CD4-positive, alpha-beta T cell (primary cell): ENCODE measurements around the gene FEZ2. TPM values are rescaled to one million over a fixed set of nuclear protein-coding genes. Genes with fewer than 3 reads are reported as not detected.

Experiments
- ATAC-seq: fragments of 200-7000 bp; cut with Tn5 transposase; one replicate; pipeline ENCODE4 v1.10.0; 2022; ENCODE audit warnings: mild to moderate bottlenecking; ENCODE audit not compliant: poor library complexity
- CTCF ChIA-PET: fragments of 350-600 bp; sonication (Branson Sonifier 250); formaldehyde crosslinking; loops from one replicate; lab custom pipeline; 2021; ENCODE audit warnings: antibody characterized with exemption, inconsistent platforms; lab: Charles Lee
- POLR2A ChIA-PET: fragments of 350-600 bp; sonication (Branson Sonifier 250); formaldehyde crosslinking; loops from one replicate; lab custom pipeline; 2021; ENCODE audit warnings: antibody characterized with exemption, inconsistent platforms; lab: Charles Lee
- DNase-seq, 14 experiments: peaks; one replicate each; pipeline ENCODE4 v3.0.0-alpha.2; 2013 to 2020; ENCODE audit warnings: mixed read lengths in 2 of 14
- H3K27ac ChIP-seq, 2 donors: one replicate each; pipeline versions ENCODE4 v1.5.1 to v1.7.0; 2013; ENCODE audit warnings: low read length in 2 of 2, low read depth in 1 of 2, mild to moderate bottlenecking in 1 of 2
- H3K27me3 ChIP-seq, 2 experiments: 1 replicate in 1 of 2; 2 replicates in 1 of 2; pipeline versions ENCODE4 v1.6.1 to v1.7.0; 2013; ENCODE audit warnings: low read length in 2 of 2, control low read depth in 1 of 2, mild to moderate bottlenecking in 1 of 2, moderate library complexity in 1 of 2; ENCODE audit not compliant: insufficient read depth in 2 of 2, control insufficient read depth in 1 of 2
- H3K36me3 ChIP-seq: one replicate; pipeline ENCODE4 v1.6.1; 2013; ENCODE audit warnings: low read length, control low read depth; ENCODE audit not compliant: insufficient read depth
- H3K4me1 ChIP-seq: one replicate; pipeline ENCODE4 v1.6.1; 2013; ENCODE audit warnings: low read length, control low read depth; ENCODE audit not compliant: insufficient read depth
- H3K4me3 ChIP-seq: one replicate; pipeline ENCODE4 v1.5.1; 2013; ENCODE audit warnings: mild to moderate bottlenecking, low read length, moderate library complexity
- H3K9me3 ChIP-seq, 2 experiments: 1 replicate in 1 of 2; 2 replicates in 1 of 2; pipeline versions ENCODE4 v1.6.1 to v1.7.0; 2013; ENCODE audit warnings: low read length in 2 of 2, mild to moderate bottlenecking in 2 of 2, control low read depth in 1 of 2, moderate library complexity in 1 of 2; ENCODE audit not compliant: control insufficient read depth in 1 of 2, insufficient read depth in 1 of 2
- H3K27ac Mint-ChIP-seq: one replicate; pipeline ENCODE4 v1.8.0; 2020; ENCODE audit warnings: mixed read lengths
- H3K27me3 Mint-ChIP-seq: one replicate; pipeline ENCODE4 v1.8.0; 2021; ENCODE audit warnings: mixed read lengths
- H3K36me3 Mint-ChIP-seq: one replicate; pipeline ENCODE4 v1.8.0; 2021; ENCODE audit warnings: low read depth, mixed read lengths
- H3K4me1 Mint-ChIP-seq: one replicate; pipeline ENCODE4 v1.8.0; 2021; ENCODE audit warnings: low read depth, mixed read lengths
- H3K4me3 Mint-ChIP-seq: one replicate; pipeline ENCODE4 v1.8.0; 2020; ENCODE audit warnings: mild to moderate bottlenecking, mixed read lengths
- H3K9me3 Mint-ChIP-seq: one replicate; pipeline ENCODE4 v1.8.0; 2020; ENCODE audit warnings: mixed read lengths
- CTCF ChIP-seq: fragments of 200-600 bp; IDR thresholded peaks from one replicate; pipeline ENCODE4 v1.8.0; 2022; ENCODE audit warnings: antibody characterized with exemption, mild to moderate bottlenecking
- intact Hi-C, 2 experiments: fragments of 100-400 bp; cut with DNase I in 1 of 2; cut with micrococcal nuclease in 1 of 2; formaldehyde crosslinking; loops; one replicate each; pipeline versions ENCODE4 v1.15.1 to v1.9.0; 2023 to 2025; cut with DNase I, micrococcal nuclease
- total RNA-seq, 174 experiments: library from RNA in 2 of 174; stranded (reverse) in 2 of 174; gene quantifications; one replicate each; pipeline ENCODE4 v1.2.3 and lab custom pipeline; 2021 to 2026

Gene FEZ2
- total RNA-seq, 2 experiments from 2014 or later = 4.8 to 5.6 TPM

GRCh38 chr2:36544638-36545338 lies 53.2 kb downstream of the FEZ2 start:
- no peak overlapping the region for H3K27ac Mint-ChIP-seq
- Histone ChIP-seq H3K9me3 (no peaks in the 10 kb centered on the region), H3K36me3 (peaks cover 5% of the 10 kb centered on the region), H3K27ac (no peak overlapping the region), H3K4me3 (no peak overlapping the region), H3K27me3 (no peaks in the 10 kb centered on the region), H3K4me1 (no peaks in the 10 kb centered on the region)
- no peak overlapping the region for H3K4me3 Mint-ChIP-seq
- no peak for DNase-seq
- intact Hi-C loops = no loop called here
- POLR2A ChIA-PET = no interaction called here
- TF ChIP-seq CTCF = no peak
- H3K27me3 Mint-ChIP-seq = no peaks in the 10 kb centered on the region
- no peak for ATAC-seq
- H3K9me3 Mint-ChIP-seq = no peaks in the 10 kb centered on the region
- CTCF ChIA-PET = no interaction called here
- peaks cover 34% of the 10 kb centered on the region for H3K36me3 Mint-ChIP-seq
- peaks cover 14% of the 10 kb centered on the region for H3K4me1 Mint-ChIP-seq

GRCh38 chr2:36541891-36542595 lies 55.9 kb downstream of the FEZ2 start:
- Mint-ChIP-seq H3K27me3 (no peaks in the 10 kb centered on the region), H3K27ac (no peak overlapping the region), H3K4me1 (no peaks in the 10 kb centered on the region), H3K36me3 (peaks cover 12% of the 10 kb centered on the region), H3K9me3 (no peaks in the 10 kb centered on the region), H3K4me3 (no peak overlapping the region)
- no peak for DNase-seq
- intact Hi-C loops = no loop called here
- CTCF ChIA-PET = no interaction called here
- no peaks in the 10 kb centered on the region for H3K27me3 ChIP-seq
- no peak for ATAC-seq
- no peak overlapping the region for H3K4me3 ChIP-seq
- no peak for TF ChIP-seq CTCF
- H3K36me3 ChIP-seq = peaks cover 4% of the 10 kb centered on the region
- no peak overlapping the region for H3K27ac ChIP-seq
- no peaks in the 10 kb centered on the region for H3K9me3 ChIP-seq
- H3K4me1 ChIP-seq = no peaks in the 10 kb centered on the region
- POLR2A ChIA-PET = no interaction called here

- CTCF ChIA-PET = no interaction called here
- Histone ChIP-seq H3K27ac (no peak overlapping the region), H3K9me3 (no peaks in the 10 kb centered on the region), H3K27me3 (no peaks in the 10 kb centered on the region), H3K36me3 (peaks cover 3% of the 10 kb centered on the region), H3K4me1 (no peaks in the 10 kb centered on the region), H3K4me3 (no peak overlapping the region)
- POLR2A ChIA-PET = no interaction called here
- no peak for DNase-seq
- no peaks in the 10 kb centered on the region for H3K9me3 Mint-ChIP-seq
- no peaks in the 10 kb centered on the region for H3K4me1 Mint-ChIP-seq
- H3K27ac Mint-ChIP-seq = no peak overlapping the region
- TF ChIP-seq CTCF = no peak
- no peaks in the 10 kb centered on the region for H3K27me3 Mint-ChIP-seq
- H3K36me3 Mint-ChIP-seq = peaks cover 11% of the 10 kb centered on the region
- no peak overlapping the region for H3K4me3 Mint-ChIP-seq
- no peak for ATAC-seq
- intact Hi-C loops = no loop called here
Observed at GRCh38 chr2:36540986-36541754, 56.8 kb downstream of the FEZ2 start.
